ENCODE data around the gene SGCE. TPM values are rescaled to one million over a fixed set of nuclear protein-coding genes. Genes with fewer than 3 reads are reported as not detected.

SGCE gene
- total RNA-seq, 1 experiment from 2014 or later, result 39.8 TPM

DNA sequence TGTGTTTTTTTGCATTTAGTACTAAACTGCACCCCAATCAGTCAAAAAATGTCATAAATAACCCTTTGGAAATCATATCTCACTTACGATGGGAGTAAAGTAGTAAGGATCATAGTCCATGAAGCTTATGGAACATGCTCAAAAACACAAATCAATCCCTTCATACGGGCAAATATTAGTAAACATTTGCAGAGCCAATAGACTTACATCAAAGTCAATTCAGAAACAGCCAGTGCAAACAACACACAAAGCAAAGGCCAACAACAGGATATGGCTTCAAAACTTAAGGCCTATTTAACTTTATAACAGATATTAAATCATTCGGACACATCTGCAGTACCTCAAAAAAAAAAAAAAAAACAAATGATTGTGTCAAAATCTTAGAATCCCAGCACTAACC is 32.1 kb downstream of the SGCE start:
- Histone ChIP-seq H3K27me3 (ENCODE audit: low read length) (no peaks in the 10 kb centered on the region), H3K9ac (ENCODE audit: low read length) (no peak overlapping the region), H4K20me1 (ENCODE audit: insufficient read depth, low read depth, low read length) (no peaks in the 10 kb centered on the region), H3K79me2 (ENCODE audit: low read length) (no peaks in the 10 kb centered on the region), H2AFZ (ENCODE audit: low read length) (no peak overlapping the region), H3K4me3 (ENCODE audit: low read length) (no peak overlapping the region), H3K9me3 (ENCODE audit: low read length) (no peaks in the 10 kb centered on the region), H3K27ac (ENCODE audit: low read length) (no peak overlapping the region), H3K4me1 (ENCODE audit: low read length) (peaks cover 6% of the 10 kb centered on the region), H3K36me3 (ENCODE audit: insufficient read depth, low read length) (no peaks in the 10 kb centered on the region), H3K4me2 (ENCODE audit: low read depth, low read length, poor library complexity, severe bottlenecking) (no peak overlapping the region), H3K9me2 (replicated peaks; ENCODE audit: insufficient read depth, low read length) (no peaks in the 10 kb centered on the region)
- no peak for DNase-seq

DNA sequence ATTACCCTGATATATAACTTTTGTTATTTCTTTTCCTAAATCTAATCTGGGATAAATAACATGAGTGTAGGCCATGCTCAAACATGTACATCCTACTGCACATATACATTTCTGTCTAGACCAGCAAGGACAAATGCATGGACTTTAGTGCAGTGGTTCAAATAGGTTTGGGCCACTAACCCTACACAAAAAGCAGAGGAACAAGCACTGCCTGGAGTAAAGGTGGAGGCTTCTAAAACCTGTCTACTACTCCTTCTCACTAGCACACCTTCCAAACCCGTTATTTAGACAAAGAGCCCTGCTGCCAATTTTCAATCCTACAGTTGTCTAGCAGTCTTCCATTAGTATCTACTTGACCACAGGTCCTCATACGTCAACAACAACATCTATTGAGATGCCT is 34.8 kb downstream of the SGCE start:
- Histone ChIP-seq H3K9me3 (ENCODE audit: low read length) (no peaks in the 10 kb centered on the region), H3K4me2 (ENCODE audit: low read depth, low read length, poor library complexity, severe bottlenecking) (no peak overlapping the region), H3K27me3 (ENCODE audit: low read length) (no peaks in the 10 kb centered on the region), H3K4me1 (ENCODE audit: low read length) (no peaks in the 10 kb centered on the region; the same call in 1 of the 2 replicates), H3K36me3 (ENCODE audit: insufficient read depth, low read length) (no peaks in the 10 kb centered on the region), H3K27ac (ENCODE audit: low read length) (no peak overlapping the region), H4K20me1 (ENCODE audit: insufficient read depth, low read depth, low read length) (no peaks in the 10 kb centered on the region), H2AFZ (ENCODE audit: low read length) (no peak overlapping the region), H3K9ac (ENCODE audit: low read length) (no peak overlapping the region), H3K79me2 (ENCODE audit: low read length) (no peaks in the 10 kb centered on the region), H3K4me3 (ENCODE audit: low read length) (no peak overlapping the region), H3K9me2 (replicated peaks; ENCODE audit: insufficient read depth, low read length) (no peaks in the 10 kb centered on the region)
- no peak for DNase-seq

GRCh38 chr7:94620703-94621118 is 35.2 kb downstream of the SGCE start:
- H2AFZ ChIP-seq (ENCODE audit: low read length), result no peak overlapping the region
- H3K36me3 ChIP-seq (ENCODE audit: insufficient read depth, low read length), result no peaks in the 10 kb centered on the region
- H3K79me2 ChIP-seq (ENCODE audit: low read length), result no peaks in the 10 kb centered on the region
- no peak overlapping the region for H3K4me2 ChIP-seq (ENCODE audit: low read depth, low read length, poor library complexity, severe bottlenecking)
- H3K4me1 ChIP-seq (ENCODE audit: low read length), result no peaks in the 10 kb centered on the region
- no peaks in the 10 kb centered on the region for H3K27me3 ChIP-seq (ENCODE audit: low read length)
- H3K4me3 ChIP-seq (ENCODE audit: low read length), result no peak overlapping the region
- DNase-seq, result no peak
- H3K9ac ChIP-seq (ENCODE audit: low read length), result no peak overlapping the region
- no peaks in the 10 kb centered on the region for H3K9me2 ChIP-seq (replicated peaks; ENCODE audit: insufficient read depth, low read length)
- H4K20me1 ChIP-seq (ENCODE audit: insufficient read depth, low read depth, low read length), result no peaks in the 10 kb centered on the region
- no peaks in the 10 kb centered on the region for H3K9me3 ChIP-seq (ENCODE audit: low read length)
- H3K27ac ChIP-seq (ENCODE audit: low read length), result no peak overlapping the region

DNA sequence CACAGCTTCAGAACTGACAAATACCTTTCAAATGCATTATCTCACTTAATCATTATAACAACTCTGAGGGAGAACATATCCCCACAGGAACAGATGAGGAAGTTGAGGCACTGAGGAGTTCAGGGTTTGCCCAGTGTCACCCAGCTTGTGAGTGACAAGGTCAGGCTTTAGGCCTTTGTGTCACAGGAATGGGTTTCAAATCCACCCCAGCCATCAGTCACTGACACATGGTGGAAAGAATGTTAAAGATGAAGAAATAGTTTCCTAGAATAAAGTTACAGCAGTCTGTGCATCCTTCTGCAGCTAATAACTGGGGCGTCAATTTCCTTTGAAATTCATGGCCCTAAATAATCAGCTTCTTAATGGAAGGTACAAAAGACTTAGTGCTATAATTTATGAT is 37.8 kb downstream of the SGCE start:
- Histone ChIP-seq H3K4me2 (ENCODE audit: low read depth, low read length, poor library complexity, severe bottlenecking) (no peak overlapping the region), H3K4me1 (ENCODE audit: low read length) (no peaks in the 10 kb centered on the region), H3K9me3 (ENCODE audit: low read length) (no peaks in the 10 kb centered on the region), H3K36me3 (ENCODE audit: insufficient read depth, low read length) (no peaks in the 10 kb centered on the region), H2AFZ (ENCODE audit: low read length) (no peak overlapping the region), H3K27me3 (ENCODE audit: low read length) (no peaks in the 10 kb centered on the region), H3K27ac (ENCODE audit: low read length) (no peak overlapping the region), H3K9me2 (replicated peaks; ENCODE audit: insufficient read depth, low read length) (no peaks in the 10 kb centered on the region), H3K4me3 (ENCODE audit: low read length) (no peak overlapping the region), H3K79me2 (ENCODE audit: low read length) (no peaks in the 10 kb centered on the region), H4K20me1 (ENCODE audit: insufficient read depth, low read depth, low read length) (no peaks in the 10 kb centered on the region), H3K9ac (ENCODE audit: low read length) (no peak overlapping the region)
- DNase-seq, result no peak

DNA sequence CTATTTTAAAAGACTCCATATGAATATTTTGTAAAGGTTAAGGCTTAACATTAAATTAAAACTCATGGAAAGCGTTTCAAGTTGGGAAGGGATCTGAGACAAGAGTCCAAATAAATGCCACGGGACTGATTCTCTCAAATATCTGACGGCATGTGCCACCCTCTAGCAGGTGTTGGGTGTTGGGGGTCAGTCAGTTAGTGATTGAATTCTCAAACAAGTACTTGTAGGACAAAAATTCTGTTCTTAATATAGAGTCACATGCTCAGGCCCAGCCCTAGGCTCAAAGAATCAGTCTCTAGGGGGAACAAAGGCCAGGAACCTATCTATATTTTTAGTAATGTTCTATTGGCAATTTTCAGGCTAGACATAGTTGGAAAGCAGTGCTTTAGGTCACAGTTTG is 39.1 kb downstream of the SGCE start:
- Histone ChIP-seq H3K4me1 (ENCODE audit: low read length) (no peaks in the 10 kb centered on the region), H3K27ac (ENCODE audit: low read length) (no peak overlapping the region), H2AFZ (ENCODE audit: low read length) (no peak overlapping the region), H3K79me2 (ENCODE audit: low read length) (no peaks in the 10 kb centered on the region), H3K9me2 (replicated peaks; ENCODE audit: insufficient read depth, low read length) (no peaks in the 10 kb centered on the region), H3K27me3 (ENCODE audit: low read length) (no peaks in the 10 kb centered on the region), H3K4me3 (ENCODE audit: low read length) (no peak overlapping the region), H3K4me2 (ENCODE audit: low read depth, low read length, poor library complexity, severe bottlenecking) (no peak overlapping the region), H3K9ac (ENCODE audit: low read length) (no peak overlapping the region), H4K20me1 (ENCODE audit: insufficient read depth, low read depth, low read length) (no peaks in the 10 kb centered on the region), H3K36me3 (ENCODE audit: insufficient read depth, low read length) (no peaks in the 10 kb centered on the region), H3K9me3 (ENCODE audit: low read length) (no peaks in the 10 kb centered on the region)
- DNase-seq, result no peak

- Histone ChIP-seq H3K36me3 (ENCODE audit: insufficient read depth, low read length) (no peaks in the 10 kb centered on the region), H3K27me3 (ENCODE audit: low read length) (no peaks in the 10 kb centered on the region), H4K20me1 (ENCODE audit: insufficient read depth, low read depth, low read length) (no peaks in the 10 kb centered on the region), H2AFZ (ENCODE audit: low read length) (no peak overlapping the region), H3K4me2 (ENCODE audit: low read depth, low read length, poor library complexity, severe bottlenecking) (no peak overlapping the region), H3K9ac (ENCODE audit: low read length) (no peak overlapping the region), H3K27ac (ENCODE audit: low read length) (no peak overlapping the region), H3K79me2 (ENCODE audit: low read length) (no peaks in the 10 kb centered on the region), H3K9me2 (replicated peaks; ENCODE audit: insufficient read depth, low read length) (no peaks in the 10 kb centered on the region), H3K4me3 (ENCODE audit: low read length) (no peak overlapping the region), H3K4me1 (ENCODE audit: low read length) (no peaks in the 10 kb centered on the region), H3K9me3 (ENCODE audit: low read length) (no peaks in the 10 kb centered on the region)
- DNase-seq, result no peak
These were observed 40.3 kb downstream of the SGCE start for GRCh38 chr7:94615666-94616065.

- no peaks in the 10 kb centered on the region for H3K9me2 ChIP-seq (replicated peaks; ENCODE audit: insufficient read depth, low read length)
- H3K9me3 ChIP-seq (ENCODE audit: low read length), result no peaks in the 10 kb centered on the region
- H3K4me1 ChIP-seq (ENCODE audit: low read length), result no peaks in the 10 kb centered on the region
- no peaks in the 10 kb centered on the region for H3K36me3 ChIP-seq (ENCODE audit: insufficient read depth, low read length)
- H4K20me1 ChIP-seq (ENCODE audit: insufficient read depth, low read depth, low read length), result no peaks in the 10 kb centered on the region
- no peak overlapping the region for H3K4me3 ChIP-seq (ENCODE audit: low read length)
- no peak for DNase-seq
- H2AFZ ChIP-seq (ENCODE audit: low read length), result no peak overlapping the region
- H3K9ac ChIP-seq (ENCODE audit: low read length), result no peak overlapping the region
- no peak overlapping the region for H3K27ac ChIP-seq (ENCODE audit: low read length)
- H3K79me2 ChIP-seq (ENCODE audit: low read length), result no peaks in the 10 kb centered on the region
- H3K27me3 ChIP-seq (ENCODE audit: low read length), result no peaks in the 10 kb centered on the region
- no peak overlapping the region for H3K4me2 ChIP-seq (ENCODE audit: low read depth, low read length, poor library complexity, severe bottlenecking)
These were observed 43.3 kb downstream of the SGCE start for GRCh38 chr7:94612661-94613060.

DNA sequence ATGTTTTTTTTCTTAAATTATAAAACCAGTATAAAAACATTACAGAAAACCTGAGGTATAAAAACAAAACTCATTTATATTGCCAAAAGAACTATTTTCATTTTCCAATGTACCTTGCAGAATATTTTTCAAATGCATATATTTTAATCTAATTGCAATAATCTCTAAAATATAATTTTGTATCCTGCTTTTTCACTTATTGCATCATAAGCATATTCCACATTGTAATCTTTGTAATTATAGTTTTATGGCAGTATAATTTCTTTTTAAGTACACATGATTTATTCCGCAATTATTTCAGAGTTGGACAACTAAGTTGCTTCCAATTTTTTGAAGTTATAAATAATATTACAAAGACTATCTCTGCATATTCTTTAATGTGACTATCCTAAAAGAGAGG is 43.7 kb downstream of the SGCE start:
- H3K4me3 ChIP-seq (ENCODE audit: low read length), result no peak overlapping the region
- no peaks in the 10 kb centered on the region for H3K4me1 ChIP-seq (ENCODE audit: low read length)
- H3K36me3 ChIP-seq (ENCODE audit: insufficient read depth, low read length), result no peaks in the 10 kb centered on the region
- H3K79me2 ChIP-seq (ENCODE audit: low read length), result no peaks in the 10 kb centered on the region
- no peaks in the 10 kb centered on the region for H3K9me3 ChIP-seq (ENCODE audit: low read length)
- no peaks in the 10 kb centered on the region for H4K20me1 ChIP-seq (ENCODE audit: insufficient read depth, low read depth, low read length)
- H3K9me2 ChIP-seq (replicated peaks; ENCODE audit: insufficient read depth, low read length), result no peaks in the 10 kb centered on the region
- DNase-seq, result no peak
- no peak overlapping the region for H3K9ac ChIP-seq (ENCODE audit: low read length)
- no peaks in the 10 kb centered on the region for H3K27me3 ChIP-seq (ENCODE audit: low read length)
- H3K27ac ChIP-seq (ENCODE audit: low read length), result no peak overlapping the region
- no peak overlapping the region for H3K4me2 ChIP-seq (ENCODE audit: low read depth, low read length, poor library complexity, severe bottlenecking)
- H2AFZ ChIP-seq (ENCODE audit: low read length), result no peak overlapping the region

DNA sequence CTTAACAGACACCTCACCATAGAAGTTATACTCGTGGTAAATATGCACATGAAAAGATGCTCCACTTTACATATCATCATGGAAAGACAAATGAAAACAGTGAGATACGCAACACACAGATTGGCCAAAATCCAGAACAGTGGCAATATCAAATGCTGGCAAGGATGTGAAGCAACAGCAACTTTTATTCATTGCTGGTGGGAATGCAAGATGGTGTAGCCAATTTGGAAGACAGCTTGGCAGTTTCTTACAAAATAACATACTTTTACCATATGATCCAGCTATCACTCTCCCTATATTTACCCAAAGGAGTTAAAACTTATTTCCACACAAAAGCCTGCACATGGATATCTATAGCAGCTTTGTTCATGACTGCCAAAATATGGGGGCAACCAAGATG is 46.4 kb downstream of the SGCE start:
- no peak for DNase-seq
- Histone ChIP-seq H3K27ac (ENCODE audit: low read length) (no peak overlapping the region), H3K4me1 (ENCODE audit: low read length) (no peaks in the 10 kb centered on the region), H3K9ac (ENCODE audit: low read length) (no peak overlapping the region), H4K20me1 (ENCODE audit: insufficient read depth, low read depth, low read length) (no peaks in the 10 kb centered on the region), H3K4me3 (ENCODE audit: low read length) (no peak overlapping the region), H3K79me2 (ENCODE audit: low read length) (0 out of 2 replicates have a peak, but pooled peaks cover 4% of the 10 kb centered on the region), H3K36me3 (ENCODE audit: insufficient read depth, low read length) (no peaks in the 10 kb centered on the region), H2AFZ (ENCODE audit: low read length) (no peak overlapping the region), H3K9me3 (ENCODE audit: low read length) (no peaks in the 10 kb centered on the region), H3K4me2 (ENCODE audit: low read depth, low read length, poor library complexity, severe bottlenecking) (no peak overlapping the region), H3K27me3 (ENCODE audit: low read length) (no peaks in the 10 kb centered on the region), H3K9me2 (replicated peaks; ENCODE audit: insufficient read depth, low read length) (no peaks in the 10 kb centered on the region)

Measured in Karpas-422 (cell line).